ENCODE results near the gene ADAMTS15. TPM values are rescaled to one million over a fixed set of nuclear protein-coding genes. Genes with fewer than 3 reads are reported as not detected.

Gene ADAMTS15
- total and polyA plus RNA-seq, 2 of the 4 experiments (the other 2 are of a cell fraction) = 3.0 to 5.0 TPM

GRCh38 chr11:130516554-130517505 is 68.4 kb downstream of the ADAMTS15 start:
- no TSS peak for BruUV-seq (replicated peaks)
- no peak overlapping the region for H3K23ac ChIP-seq (ENCODE audit: low read depth, low read length)
- H3K14ac ChIP-seq (replicated peaks; ENCODE audit: low read depth, low read length) = no peak overlapping the region
- no peak overlapping the region; the same call in 1 of the 2 replicates for H2AK5ac ChIP-seq (ENCODE audit: low read depth, low read length)
- no peaks in the 10 kb centered on the region for H3K27me3 ChIP-seq (ENCODE audit: control insufficient read depth, insufficient read depth, low read length)
- H2AFZ ChIP-seq (replicated peaks; ENCODE audit: low read length, poor library complexity) = no peak overlapping the region
- H4K20me1 ChIP-seq (ENCODE audit: insufficient read depth, low read length) = no peaks in the 10 kb centered on the region
- no peak overlapping the region for H3K56ac ChIP-seq (ENCODE audit: extremely low read depth, insufficient read depth, low read length)
- WGBS, 2 experiments (ENCODE audit: extremely low coverage in 2 of 2, insufficient read length in 1 of 2) = 94% methylated on average over 3 of the region's 10 CpGs; no CpG with 5 or more reads in 1 of the 2 experiments
- no peak overlapping the region for H4K8ac ChIP-seq (ENCODE audit: low read depth in 2 of 2, low read length in 2 of 2)
- H2BK20ac ChIP-seq (ENCODE audit: low read depth, low read length) = no peak overlapping the region
- no peaks in the 10 kb centered on the region for H3K79me1 ChIP-seq (ENCODE audit: low read depth in 1 of 2, low read length in 2 of 2)
- no peak overlapping the region for H3K4me3 ChIP-seq (ENCODE audit: insufficient read depth, low read depth, low read length)
- no peaks in the 10 kb centered on the region for H3K36me3 ChIP-seq (ENCODE audit: control insufficient read depth, insufficient read depth, low read length)
- ChIA-PET POLR2A (ENCODE audit: unreplicated experiment) (no interaction called here), CTCF (no interaction called here)
- DNase-seq (no peak), ATAC-seq (ENCODE audit: low read depth) (no peak)
- H2BK5ac ChIP-seq (ENCODE audit: low read depth, low read length, poor library complexity, severe bottlenecking) = no peak overlapping the region
- no peak overlapping the region for H3K9ac ChIP-seq (ENCODE audit: low read depth, low read length)
- TF ChIP-seq BHLHE40 (IDR thresholded peaks at IDR 0.05; ENCODE audit: low read depth, low read length) (no peak), MAZ (IDR thresholded peaks at IDR 0.05; ENCODE audit: borderline replicate concordance, low read depth, low read length) (no peak), NFE2L2 (IDR thresholded peaks at IDR 0.05; ENCODE audit: low read depth, low read length) (no peak), RFX5 (IDR thresholded peaks at IDR 0.05; ENCODE audit: low read depth, low read length) (no peak), MXI1 (IDR thresholded peaks at IDR 0.05; ENCODE audit: borderline replicate concordance, low read depth, low read length) (no peak), RCOR1 (IDR thresholded peaks at IDR 0.05; ENCODE audit: insufficient replicate concordance, low read length) (no peak), ELK1 (IDR thresholded peaks at IDR 0.05; ENCODE audit: borderline replicate concordance, low read depth, low read length) (no peak), CEBPB (IDR thresholded peaks at IDR 0.05; ENCODE audit: low read depth, low read length) (no peak), FOS (IDR thresholded peaks at IDR 0.05; ENCODE audit: low read depth, low read length) (no peak), RAD21 (IDR thresholded peaks at IDR 0.05; ENCODE audit: low read length) (no peak), CHD1 (IDR thresholded peaks at IDR 0.05; ENCODE audit: low read depth, low read length) (no peak)
- no peak overlapping the region for H3K4me2 ChIP-seq (ENCODE audit: low read depth, low read length)
- peaks cover 25% of the 10 kb centered on the region for H3K4me1 ChIP-seq (ENCODE audit: control insufficient read depth, insufficient read depth, low read length)
- no peak overlapping the region for H3K27ac ChIP-seq (ENCODE audit: insufficient read depth, low read length)
- no peaks in the 10 kb centered on the region for H3K9me3 ChIP-seq (ENCODE audit: control insufficient read depth, insufficient read depth, low read length)
- no peak overlapping the region; the same call in 1 of the 2 replicates for H4K91ac ChIP-seq (ENCODE audit: insufficient read depth, low read depth, low read length)
- in situ Hi-C loops (cut with MboI; ENCODE audit: low sequenced_read_pairs) (no loop called here), intact Hi-C loops (cut with micrococcal nuclease) (no loop called here), dilution Hi-C loops (cut with HindIII; ENCODE audit: low sequenced_read_pairs, unreplicated experiment) (no loop called here)
- H3K9me1 ChIP-seq (ENCODE audit: insufficient read depth, low read length) = peaks cover 9% of the 10 kb centered on the region; the same call in 1 of the 2 replicates
- no peak overlapping the region for H2AK9ac ChIP-seq (replicated peaks; ENCODE audit: low read depth, low read length, poor library complexity)
- H4K5ac ChIP-seq (ENCODE audit: low read depth, low read length) = no peak overlapping the region
- no peak overlapping the region for H3K18ac ChIP-seq (ENCODE audit: low read depth, low read length)
- no peak overlapping the region for H2BK15ac ChIP-seq (ENCODE audit: low read depth, low read length)
- no peak overlapping the region for H2BK120ac ChIP-seq (ENCODE audit: low read depth, low read length)
- 0 out of 2 replicates have a peak overlapping the region, but pooled peaks have one; percentile 10 for H3K4ac ChIP-seq (ENCODE audit: low read depth, low read length)

Data from IMR-90 (cell line).